Right ventricle myocardium superior (tissue), 1 donor: ENCODE results near the gene GTF2F2. TPM values are rescaled to one million over a fixed set of nuclear protein-coding genes. Genes with fewer than 3 reads are reported as not detected.

ENCODE experiments used
- ATAC-seq: fragments of 200-7000 bp; cut with Tn5 transposase; one replicate; pipeline ENCODE4 v1.9.1; 2020; ENCODE audit warnings: mild to moderate bottlenecking; ENCODE audit not compliant: poor library complexity
- DNase-seq: peaks from one replicate; pipeline ENCODE4 v3.0.0-alpha.2; 2020
- intact Hi-C: fragments of 100-400 bp; cut with DNase I; formaldehyde crosslinking; loops from one replicate; pipeline ENCODE4 v1.11.2; 2022
- total RNA-seq: library from RNA; stranded (reverse); fragmentation: NEBNext Ultra II Directional; extraction: Animal tissue kit (Norgen Biotek cat#: 25700); gene quantifications from one replicate; pipeline ENCODE4 v1.2.1, GENCODE V29; 2021
- donor health status: DM: no; HTN: yes; CAD: no; lungs with severe emphysema.

GTF2F2 gene
- total RNA-seq, 1 donor from 2014 or later = 22.3 TPM

DNA sequence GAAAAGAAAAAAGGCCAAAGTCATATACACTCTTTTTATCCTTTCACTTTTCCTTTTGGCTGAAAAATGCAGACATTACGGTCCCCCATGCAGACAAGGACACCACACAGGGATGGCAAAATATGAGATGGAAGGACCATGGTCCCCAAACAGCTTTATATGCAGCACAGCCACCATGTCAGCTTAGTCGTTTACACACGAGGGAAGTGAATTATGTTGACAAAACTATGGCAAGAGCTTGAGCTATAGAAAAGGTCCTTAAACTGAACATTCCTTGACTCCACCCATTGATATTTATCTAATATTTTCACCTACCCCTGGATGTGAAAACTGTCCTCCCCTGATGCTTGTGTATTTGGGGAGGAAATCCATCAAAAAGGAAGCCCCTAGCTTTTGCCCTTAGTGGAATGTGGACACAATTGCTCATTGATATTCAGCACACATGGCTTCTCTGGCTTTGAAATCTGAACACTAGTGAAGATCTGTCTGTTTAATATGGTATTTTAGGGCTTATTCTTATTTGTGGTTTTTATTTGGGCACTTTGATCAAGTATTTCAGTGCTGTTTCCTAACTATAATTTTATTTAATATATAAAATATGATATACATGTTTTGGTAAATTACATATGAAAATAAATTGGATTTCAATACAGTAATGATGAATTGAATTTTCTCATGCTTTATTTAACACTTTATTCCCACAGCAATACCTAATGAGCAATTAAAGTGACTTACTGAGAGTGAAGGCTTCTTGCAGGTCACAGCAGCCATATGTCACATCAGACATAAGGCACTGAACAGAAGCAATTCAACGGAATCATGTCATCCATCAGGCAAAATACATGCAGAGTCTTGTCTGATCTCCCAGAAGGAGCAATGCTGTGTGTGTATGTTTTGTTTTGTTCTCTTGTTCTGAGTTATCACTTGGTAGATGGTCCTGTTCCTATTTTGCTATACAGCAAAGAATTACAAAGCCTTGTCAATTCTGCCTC, 6.8 kb upstream of the GTF2F2 start:
- DNase-seq (no peak), ATAC-seq (no peak)
- intact Hi-C loops = no loop called here

GRCh38 chr13:45119469-45119990, 780 bp upstream of the GTF2F2 start:
- intact Hi-C loops = no loop called here
- DNase-seq (no peak), ATAC-seq (peak; percentile 42)

DNA sequence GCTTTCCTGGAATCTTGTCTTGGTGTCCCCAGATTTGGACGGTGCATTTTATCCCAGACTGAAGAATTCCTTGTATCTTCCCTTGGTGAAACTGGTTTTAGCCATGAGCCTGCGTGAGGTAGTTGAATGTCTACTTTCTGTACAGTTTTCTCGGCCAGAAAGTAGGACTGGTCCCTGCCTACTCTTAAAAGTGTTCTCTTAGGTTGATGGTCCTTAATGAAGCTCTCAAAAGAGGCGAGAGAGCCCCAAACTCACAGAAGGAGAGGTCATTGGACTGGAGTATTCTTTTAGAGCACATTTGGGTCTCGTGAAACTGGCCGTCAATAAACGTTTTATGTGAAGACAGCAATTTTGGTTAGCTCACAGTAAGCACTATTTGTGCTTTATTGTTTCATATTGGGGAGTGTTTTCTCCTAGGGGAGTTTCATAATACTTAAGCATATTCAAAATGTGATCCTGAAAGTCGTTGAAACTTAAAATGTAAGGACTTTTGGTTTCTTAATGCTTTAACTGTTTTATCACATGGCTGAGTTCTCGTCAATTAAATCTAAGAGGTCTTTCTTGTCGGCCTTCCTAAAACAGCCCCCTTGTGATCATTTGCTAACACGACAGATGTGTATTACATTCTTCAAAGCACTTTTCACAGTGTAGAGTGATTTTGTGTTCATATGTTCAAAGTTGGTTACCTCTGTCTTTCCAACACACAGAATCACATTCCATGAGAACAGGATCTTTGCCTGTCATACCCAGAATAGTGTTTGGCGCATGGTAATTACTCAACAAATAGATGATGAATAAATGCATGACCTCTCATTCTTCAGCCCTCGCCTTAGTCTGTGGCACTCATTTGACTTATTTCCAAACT, 889 bp downstream of the GTF2F2 start:
- intact Hi-C loops = no loop called here
- ATAC-seq (no peak), DNase-seq (no peak)

- ATAC-seq = no peak
- intact Hi-C loops = no loop called here
Measured at GRCh38 chr13:45122941-45123340, 2.6 kb downstream of the GTF2F2 start.

DNA sequence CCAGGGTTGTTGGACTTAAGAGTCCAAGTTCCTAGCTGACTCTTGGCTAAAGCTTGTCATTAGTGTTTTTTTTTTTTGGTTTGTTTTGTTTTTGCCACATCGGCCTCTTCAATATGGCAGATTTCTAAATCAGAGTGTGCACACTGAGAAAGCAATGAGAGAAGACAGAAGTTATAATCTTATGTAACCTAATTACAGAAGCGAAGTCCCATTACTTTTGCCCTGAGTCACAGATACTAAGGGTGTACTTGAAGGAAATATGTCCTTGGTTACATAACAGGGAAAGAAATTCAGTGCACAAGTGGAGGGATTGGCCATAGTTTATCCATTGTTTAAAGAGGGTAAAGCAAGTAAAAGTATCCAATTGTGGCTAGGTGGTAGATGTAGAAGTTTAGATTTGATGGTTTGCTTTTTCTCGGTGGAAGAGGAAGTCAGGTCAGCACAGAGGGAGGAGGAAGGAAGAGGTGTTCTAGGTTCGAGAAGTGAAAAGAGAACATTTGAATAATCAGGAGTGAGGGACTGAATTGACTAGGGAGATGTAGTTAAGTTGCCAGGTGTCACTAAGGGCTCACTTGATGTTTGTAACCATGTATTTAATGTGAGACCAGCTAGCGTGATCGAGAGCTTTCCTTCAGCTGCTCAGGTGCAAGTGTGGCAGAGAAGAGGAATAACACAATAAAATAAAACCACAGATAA, 12.2 kb downstream of the GTF2F2 start:
- intact Hi-C loops = no loop called here

More at GRCh38 chr13:45122941-45123340, 2.6 kb downstream of the GTF2F2 start:
- DNase-seq = no peak

GRCh38 chr13:45133396-45134118, 13.2 kb downstream of the GTF2F2 start:
- no peak for ATAC-seq

More for the DNA sequence above, 12.2 kb downstream of the GTF2F2 start:
- no peak for DNase-seq
- no peak for ATAC-seq

DNA sequence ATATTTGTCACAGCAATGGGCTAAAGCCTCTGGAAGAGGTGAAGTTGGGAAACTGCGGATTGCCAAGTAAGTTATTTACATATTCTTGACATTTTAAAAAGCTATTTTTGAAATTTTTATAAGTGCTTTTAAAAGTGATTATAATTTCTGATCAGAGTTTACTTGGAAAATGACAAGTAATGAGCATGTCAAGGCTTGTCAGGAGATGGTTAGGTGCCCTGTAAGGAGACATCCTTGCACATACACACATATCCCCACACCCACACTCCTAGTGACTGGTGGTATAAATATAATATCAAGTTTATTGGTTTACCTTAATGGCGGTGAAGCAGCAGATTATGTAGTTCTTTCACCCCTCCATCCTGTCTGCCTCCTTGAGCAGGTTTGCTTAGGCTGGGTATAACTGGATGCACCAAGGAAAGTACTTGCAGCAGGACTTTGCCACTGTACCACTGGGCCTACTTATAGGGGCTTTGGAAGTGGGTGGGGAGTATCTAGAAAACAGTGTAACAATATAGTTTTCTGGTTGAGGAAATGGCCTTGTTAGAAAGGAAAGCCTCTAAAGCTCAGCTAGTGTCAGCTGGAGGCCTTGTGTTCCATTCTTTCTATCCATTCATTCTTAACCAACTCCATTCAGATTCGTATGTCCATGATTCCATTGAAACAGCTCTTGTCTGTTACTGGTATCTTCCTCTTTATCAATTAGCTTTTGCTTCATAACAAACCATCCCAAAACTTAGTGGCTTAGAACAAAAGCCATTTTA, 16.6 kb downstream of the GTF2F2 start:
- DNase-seq = no peak
- ATAC-seq = no peak
- intact Hi-C loops = no loop called here

More at GRCh38 chr13:45133396-45134118, 13.2 kb downstream of the GTF2F2 start:
- DNase-seq = no peak
- intact Hi-C loops = no loop called here

DNA sequence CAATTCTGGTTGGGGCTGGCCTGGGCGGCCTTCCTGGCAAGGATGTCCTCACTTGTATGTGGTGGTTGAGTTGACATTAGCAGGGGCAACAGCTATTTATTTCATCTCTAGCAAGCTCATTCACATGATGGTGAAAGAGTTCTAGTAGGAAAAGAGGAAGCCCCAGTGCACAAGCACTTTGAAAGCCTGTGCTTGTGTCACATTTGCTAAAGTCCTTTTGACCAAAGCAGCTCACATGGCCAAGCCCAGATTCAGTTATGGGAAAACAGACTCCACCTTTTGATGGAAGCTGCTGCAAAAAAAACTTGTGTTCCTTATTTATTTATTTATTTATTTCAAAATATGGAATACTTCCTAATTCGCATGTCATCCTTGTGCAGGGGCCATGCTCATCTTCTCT, 17.2 kb downstream of the GTF2F2 start:
- intact Hi-C loops = no loop called here
- no peak for ATAC-seq
- DNase-seq = no peak

DNA sequence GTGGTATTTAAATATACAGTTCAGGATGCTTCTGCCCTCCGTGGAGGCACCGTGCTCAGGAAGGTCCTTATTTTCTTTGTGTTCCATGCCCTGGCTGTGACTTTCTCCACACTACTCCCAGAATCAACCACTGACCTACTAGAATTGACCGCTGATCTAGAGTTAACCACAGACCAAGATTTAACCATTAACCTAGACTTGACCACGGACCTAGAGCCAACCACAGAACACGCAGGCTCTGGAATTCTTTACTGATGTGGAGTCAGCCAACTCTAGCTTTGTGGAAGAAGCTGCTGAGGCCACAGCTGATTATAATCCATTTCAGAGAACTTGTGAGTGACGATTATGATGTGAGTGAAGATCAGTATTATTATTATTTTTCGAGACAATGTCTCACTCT, 18.0 kb downstream of the GTF2F2 start:
- intact Hi-C loops = no loop called here
- ATAC-seq = no peak
- DNase-seq = no peak

GRCh38 chr13:45141369-45141768, 21.1 kb downstream of the GTF2F2 start:
- ATAC-seq = no peak
- no peak for DNase-seq
- intact Hi-C loops = no loop called here

DNA sequence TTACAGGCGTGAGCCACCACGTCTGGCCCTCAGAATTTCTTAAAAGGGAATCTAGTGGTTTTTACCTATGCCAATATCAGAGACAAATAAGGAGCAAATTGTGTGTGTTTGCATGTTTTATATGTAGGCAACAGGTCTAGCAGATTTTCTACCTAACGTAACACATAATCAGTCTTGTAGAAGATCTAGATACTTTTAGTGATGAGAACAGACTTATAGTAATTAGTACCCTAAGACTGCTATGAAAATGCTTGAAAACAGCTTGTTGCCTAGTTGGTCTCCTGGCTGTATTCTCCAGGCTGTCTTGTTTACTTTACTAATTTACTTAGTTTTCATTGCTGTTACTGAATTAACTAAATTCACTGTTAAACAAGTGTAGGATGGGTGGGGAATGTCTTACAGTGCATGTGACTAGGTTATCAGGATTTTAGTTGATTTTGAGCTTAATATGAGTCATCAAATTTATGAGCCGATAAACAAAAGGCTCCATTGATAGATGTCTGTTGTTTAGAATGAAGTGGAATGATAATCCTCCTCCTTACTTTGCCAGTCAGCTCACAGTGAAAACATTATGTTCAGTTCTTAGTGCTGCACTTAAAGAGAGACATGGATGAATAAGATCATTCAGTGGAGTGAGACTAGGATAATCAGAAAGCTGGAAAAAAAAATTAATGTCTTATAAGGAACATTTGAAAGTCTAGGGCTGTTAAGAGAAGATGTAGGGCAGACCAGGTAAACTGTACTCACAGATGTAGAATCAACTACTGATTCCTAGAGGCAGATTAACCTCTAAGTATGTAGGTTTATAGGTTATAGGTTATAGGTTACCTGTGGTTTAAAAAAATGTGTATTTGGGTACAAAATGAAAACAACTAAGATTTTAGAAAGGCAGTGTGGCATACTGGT, 22.4 kb downstream of the GTF2F2 start:
- no peak for DNase-seq
- no peak for ATAC-seq
- intact Hi-C loops = no loop called here

GRCh38 chr13:45143346-45143751, 23.0 kb downstream of the GTF2F2 start:
- intact Hi-C loops = no loop called here
- ATAC-seq (peak; percentile 29), DNase-seq (no peak)

- no peak for ATAC-seq
- DNase-seq = no peak
- intact Hi-C loops = no loop called here
Measured at GRCh38 chr13:45149964-45150363, 29.7 kb downstream of the GTF2F2 start.

- DNase-seq (no peak), ATAC-seq (no peak)
- intact Hi-C loops = no loop called here
Measured at GRCh38 chr13:45156565-45157361, 36.5 kb downstream of the GTF2F2 start.

DNA sequence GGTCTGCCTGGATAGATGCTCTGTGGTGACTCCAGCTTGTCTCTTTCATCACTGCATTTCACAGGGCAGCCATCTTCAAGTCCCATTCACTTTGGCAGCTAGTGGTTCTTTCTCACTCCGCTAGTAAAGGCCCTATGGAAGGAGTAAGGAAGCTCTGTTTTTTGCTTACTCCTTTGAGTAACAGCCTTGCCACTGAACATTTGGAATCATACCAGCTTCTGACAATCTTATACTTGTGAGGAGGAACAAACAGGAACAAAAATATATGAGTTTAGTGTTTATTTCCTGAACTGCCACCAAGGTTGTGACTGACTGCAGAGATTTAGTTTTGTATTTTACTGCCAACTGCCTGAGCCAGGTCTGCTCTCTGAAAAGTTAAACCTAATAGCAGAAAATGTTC, 41.9 kb downstream of the GTF2F2 start:
- DNase-seq = no peak
- no peak for ATAC-seq
- intact Hi-C loops = no loop called here

DNA sequence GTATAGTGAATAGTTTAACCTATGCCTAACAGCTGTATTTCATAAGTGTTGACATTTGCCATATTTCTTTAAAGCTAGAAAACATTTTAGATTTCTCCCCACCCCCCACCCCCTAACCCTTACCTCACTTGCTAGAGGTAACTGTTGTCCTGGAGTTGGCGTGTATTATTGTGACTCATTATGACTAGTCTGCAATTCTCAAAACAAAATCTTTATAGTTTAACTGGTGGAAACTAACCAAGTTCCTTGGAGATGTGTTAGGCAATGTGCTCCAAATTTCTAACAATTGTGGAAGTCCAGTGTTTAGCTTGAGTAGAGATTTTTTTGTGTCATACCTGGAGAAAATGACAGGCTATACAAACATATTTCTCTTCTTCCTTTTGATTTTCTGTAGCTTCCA, 42.5 kb downstream of the GTF2F2 start:
- ATAC-seq (no peak), DNase-seq (no peak)
- intact Hi-C loops = no loop called here
